ENCODE results near the gene TRIB2.

The TRIB2 gene

DNA sequence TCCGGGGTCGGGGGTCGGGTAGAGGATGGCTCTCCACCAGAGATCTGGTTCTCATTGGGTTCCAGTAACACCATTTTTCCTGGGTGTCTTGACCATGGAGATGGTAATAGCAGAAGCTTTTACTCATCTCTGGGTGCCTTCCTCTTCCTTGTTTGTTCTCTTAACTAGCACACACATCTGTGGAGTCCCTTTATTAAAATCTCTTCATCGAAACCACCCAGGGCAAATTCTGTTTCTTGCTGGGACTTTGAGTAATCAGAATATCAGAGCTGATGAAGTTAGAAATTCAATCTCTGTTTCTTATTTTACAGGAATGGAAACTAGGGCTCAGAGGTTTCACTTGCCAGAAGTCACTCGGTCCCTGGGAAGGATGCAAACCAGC lies 15.0 kb upstream of the TRIB2 start:
- no peak for DNase-seq

DNA sequence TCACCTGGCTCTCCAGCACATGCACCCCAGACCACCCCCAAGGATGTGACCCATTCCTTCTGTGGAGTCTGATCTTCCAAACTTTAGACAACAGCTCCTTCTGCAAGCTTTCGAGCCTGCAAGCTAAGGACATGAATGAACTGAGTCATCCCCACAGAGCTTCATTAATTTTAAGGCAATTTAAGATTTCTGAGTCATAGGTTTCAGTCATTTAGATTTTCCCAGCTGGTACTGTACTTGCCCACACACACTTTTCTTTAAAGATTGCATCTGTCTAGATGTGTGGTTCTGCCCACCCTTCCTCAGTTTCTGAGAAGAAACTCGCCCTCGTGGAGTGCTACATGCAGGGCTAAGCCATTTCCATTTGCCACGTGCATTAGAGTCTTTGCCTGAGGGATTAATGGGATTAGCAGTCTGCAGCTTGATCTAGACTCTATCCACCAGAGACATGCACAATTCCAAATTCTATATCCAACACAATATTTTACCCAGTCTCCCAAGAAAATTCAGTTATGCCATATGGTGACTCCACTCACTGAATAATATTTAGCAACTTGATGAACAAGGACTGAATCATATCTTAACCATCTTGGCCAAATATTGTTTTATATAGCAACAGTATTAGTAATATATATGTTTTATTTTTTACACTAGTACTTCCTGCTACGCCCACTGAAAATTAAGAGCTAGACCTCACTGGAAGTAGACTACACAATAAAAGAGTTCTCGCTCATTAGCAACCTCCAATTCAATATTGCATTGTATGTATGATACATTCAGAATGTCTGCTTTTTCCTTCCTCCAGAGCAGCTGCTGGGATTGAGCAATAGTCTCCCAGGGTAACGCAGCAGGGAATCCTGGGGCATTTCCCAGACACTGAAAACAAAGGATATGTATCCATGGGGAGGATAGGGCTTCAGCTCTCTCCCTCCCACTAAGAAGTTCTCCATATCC lies 14.3 kb upstream of the TRIB2 start:
- peak; percentile 43 for DNase-seq

DNA sequence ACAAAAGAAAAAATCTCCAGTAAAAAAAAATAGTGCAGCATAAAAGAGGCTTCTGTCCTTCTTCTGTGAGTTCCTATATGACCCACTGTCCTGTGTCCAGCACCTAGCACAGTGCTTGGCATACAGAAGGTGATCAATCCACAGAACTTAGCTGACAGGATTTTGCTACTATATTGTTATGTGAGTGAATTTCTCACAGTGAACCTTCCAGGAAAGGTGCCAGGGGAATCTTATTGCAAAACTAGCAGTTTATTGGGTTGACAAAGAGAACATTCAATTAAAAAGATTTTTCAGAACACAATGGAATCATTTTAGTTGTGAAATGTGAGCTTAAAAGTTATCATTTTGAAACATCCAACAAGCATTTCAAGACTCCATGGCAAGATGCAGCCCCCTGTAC lies 12.4 kb upstream of the TRIB2 start:
- no peak for DNase-seq

DNA sequence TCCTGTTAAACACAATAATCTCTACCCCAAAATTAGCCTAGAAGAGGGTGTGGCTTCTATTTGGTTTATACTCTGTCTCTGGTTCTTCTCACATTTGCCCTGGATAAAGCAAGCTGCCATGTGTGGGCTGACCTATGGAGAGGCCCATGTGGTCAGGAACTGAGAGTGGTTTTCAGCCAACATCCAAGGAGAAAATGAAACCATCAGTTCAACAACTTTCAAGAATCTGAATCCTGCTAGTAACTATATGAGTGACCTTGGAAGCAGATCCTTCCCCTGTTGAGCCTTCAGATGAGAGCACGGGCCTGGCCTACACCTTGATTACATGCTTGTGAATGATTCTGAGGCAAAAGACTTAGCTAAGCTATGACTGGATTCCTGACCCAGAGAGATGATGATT lies 11.5 kb upstream of the TRIB2 start:
- no peak for DNase-seq

DNA sequence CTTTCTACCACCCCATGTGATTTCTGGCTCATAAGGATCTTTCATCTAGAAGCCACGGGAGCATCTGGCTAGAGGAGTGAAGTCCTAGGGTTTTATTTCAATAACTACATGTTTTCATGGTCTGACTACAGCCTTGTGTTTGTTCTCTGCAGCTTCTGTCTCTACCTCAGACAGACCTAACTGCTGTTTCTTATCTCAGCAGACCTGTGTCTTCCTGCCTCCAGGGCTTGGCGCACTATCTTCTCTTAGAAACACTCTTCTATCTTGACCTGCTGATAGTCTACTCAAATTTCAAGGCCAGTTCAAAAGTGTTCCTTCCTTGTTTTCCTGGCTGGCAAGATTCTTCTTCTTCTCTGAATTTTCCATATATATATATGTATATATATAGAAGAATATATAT lies 11.0 kb upstream of the TRIB2 start:
- no peak for DNase-seq

DNA sequence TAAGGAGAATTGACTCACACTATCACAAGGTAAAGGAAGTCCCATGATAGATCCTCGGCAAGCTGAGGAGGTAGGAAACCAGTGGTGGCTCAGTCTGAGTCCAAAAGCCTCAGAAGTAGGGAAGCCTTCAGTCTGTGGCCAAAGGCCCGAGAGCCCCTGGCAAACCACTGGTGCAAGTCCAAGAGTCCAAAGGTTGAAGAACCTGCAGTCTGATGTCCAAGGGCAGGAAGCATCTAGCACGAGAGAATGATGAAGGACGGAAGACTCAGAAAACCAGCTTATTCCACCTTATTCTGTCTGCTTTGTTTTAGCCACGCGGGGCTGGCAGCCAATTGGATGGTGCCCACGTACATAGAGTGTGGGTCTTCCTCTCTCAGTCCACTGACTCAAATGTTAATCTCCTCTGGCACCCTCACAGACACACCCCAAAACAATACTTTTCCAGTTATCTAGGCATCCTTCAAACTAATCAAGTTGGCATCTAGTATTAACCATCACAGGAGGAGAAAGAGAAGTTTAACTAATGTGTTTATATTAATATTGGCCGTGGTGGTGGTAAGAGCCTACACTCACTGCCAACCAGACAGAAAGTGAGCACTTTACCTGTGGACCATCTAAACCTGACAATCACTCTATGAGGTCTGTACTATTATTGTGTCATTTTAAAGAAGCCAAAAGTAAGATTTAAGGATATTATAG lies 8.1 kb upstream of the TRIB2 start:
- no peak for DNase-seq

DNA sequence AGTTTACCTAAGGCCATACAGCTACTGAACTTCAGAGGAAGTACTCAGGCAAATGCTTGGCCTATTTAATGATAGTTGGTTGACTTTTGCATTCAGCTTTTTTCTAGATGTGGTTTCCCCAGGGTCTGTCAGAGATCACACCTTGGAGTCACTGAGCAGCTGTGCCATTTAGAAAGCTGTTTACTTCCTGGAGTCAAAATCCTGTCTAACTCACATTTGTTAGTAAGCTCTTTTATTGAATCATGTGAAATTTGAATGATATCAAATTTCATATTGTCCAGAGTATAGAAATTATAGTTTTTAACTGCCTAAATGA lies 7.6 kb upstream of the TRIB2 start:
- DNase-seq = no peak

DNA sequence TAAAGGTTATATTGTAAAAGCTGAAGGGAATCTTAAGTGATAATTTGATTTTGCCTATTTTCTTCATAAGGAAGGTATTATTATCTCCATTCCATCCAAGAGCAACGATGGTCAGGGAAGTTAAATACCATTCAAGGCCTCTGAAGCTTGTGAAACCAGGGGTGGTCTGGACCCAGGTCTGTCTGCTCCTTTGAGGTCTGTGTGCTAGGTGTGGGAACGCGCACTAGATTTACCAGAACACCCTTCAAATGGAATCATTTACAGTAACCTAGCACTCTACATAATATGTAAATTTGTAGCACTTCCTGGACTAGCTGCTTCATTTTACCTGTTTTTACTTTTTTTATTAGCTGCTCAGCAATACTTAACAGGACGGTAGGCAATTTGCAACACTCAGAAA lies 6.4 kb upstream of the TRIB2 start:
- DNase-seq = no peak

DNA sequence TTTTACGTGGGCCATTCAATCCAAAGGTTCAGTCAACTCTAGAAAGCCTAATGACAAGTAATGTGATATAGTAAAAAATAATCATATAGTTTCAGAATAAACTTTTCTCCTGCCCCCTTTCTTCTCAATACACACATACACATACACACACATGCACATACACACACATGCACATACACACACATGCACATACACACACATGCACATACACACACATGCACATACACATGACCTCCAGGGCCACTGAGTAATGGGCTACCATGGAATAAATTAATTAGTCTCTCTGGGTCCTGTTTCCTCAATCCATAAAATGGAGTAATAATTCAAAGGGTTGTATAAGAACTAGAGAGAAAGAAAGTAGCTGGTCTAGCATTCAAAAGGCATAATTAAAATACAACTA lies 5.4 kb upstream of the TRIB2 start:
- no peak for DNase-seq

DNA sequence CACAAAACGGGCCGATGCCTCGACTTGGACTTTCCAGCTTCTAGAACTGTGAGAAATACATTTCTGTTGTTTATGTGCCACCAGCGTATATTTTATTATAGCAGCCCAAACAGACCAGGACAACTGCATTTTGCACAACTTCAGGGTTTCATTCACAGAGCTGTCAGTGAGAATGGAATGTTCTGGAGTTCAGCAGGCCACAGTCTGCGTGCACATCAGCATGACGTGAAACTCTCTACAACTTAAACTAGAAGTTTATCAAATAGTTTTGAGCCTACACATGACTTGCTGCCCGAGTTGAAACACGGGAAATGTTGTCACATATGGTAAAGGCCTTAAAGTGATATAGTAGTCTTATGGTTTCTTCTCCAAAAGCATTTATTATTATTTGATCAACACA lies 3.9 kb upstream of the TRIB2 start:
- DNase-seq = no peak

DNA sequence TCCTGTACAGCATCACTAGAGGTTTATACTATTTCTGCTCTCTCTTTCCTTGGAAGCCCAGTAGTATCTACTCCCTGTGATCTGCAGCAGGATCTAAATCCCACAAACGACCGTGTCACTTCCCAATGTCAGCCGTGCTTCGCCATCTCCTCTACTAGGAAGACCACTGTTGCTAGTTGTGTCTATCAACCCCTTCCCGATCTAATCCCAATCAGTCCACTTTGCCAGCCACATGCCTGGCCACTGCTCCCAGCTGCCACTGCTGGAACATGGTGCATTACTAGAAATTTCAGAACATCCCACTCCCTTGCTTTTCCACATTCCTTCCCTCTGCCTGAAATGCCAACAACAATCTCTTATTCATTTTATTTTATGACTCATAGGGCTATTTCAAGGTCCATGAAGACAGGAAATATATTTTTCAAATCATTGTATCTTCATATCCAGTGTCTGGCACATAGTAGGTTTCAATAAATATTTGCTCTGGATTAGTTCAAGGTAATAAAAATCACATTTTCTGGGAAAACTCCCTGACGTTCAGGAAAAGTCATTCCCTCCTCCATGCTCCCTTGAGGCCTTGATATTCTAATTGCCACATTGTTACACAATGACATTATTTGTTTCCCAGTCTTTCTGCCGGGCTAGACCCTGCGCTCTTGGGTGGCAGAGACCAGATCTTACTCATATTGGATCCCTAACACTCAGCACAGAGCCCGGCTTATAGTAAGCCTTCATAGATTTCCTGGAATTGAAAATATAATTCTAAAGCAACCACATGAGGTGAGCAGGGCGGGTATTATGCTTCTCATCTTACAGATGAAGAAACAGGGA lies 2.1 kb upstream of the TRIB2 start:
- no peak for DNase-seq

DNA sequence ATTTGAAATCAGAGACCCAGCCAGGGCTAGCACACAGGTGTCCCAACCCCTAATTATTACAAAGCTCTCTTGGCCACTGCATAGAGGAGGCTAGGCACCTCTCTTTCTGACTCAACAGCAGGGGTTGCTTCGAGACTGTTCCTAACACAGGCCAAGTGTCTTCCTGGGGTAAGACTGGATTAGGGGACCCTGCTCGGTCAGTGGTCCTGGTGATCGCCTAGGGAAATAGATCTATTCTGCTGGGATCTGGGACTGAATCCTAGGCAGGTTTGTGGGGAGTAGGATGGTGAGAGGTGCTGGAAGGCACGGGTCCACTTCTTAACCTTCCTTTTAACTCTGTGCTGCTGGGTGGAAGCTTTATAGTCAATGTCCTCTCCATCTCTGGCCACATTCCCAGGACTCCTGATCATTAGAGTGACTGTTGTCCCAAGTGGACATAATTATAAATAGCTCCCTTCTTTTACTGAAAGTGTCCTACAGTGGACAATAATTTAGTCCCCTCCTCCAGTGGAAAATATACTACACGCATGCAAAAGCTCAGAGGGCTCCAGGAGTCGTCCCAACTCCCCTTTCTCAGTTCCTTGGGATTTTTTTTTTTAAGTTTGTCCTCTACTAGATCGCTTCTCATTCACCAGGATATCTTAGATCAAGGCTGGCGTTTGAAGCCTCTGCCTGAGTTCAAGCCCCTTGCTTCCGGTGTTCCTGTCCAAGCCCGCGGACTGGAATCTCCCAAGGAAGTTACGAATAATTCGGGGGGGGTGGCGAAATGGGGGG lies 1.3 kb upstream of the TRIB2 start:
- no peak for DNase-seq

DNA sequence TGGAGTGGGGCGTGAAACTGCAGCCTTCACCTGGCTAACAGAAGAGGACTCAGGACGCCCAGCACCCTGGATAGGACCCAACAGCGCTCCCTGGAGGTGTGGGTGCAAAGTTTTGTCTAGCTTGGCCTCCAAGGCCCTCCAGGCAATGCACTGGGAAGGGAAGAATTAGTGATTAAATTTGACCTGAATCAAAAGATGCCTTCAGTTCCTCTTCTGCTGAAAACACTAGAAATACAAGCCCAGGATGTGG lies 779 bp upstream of the TRIB2 start:
- peak; percentile 86 for DNase-seq

DNA sequence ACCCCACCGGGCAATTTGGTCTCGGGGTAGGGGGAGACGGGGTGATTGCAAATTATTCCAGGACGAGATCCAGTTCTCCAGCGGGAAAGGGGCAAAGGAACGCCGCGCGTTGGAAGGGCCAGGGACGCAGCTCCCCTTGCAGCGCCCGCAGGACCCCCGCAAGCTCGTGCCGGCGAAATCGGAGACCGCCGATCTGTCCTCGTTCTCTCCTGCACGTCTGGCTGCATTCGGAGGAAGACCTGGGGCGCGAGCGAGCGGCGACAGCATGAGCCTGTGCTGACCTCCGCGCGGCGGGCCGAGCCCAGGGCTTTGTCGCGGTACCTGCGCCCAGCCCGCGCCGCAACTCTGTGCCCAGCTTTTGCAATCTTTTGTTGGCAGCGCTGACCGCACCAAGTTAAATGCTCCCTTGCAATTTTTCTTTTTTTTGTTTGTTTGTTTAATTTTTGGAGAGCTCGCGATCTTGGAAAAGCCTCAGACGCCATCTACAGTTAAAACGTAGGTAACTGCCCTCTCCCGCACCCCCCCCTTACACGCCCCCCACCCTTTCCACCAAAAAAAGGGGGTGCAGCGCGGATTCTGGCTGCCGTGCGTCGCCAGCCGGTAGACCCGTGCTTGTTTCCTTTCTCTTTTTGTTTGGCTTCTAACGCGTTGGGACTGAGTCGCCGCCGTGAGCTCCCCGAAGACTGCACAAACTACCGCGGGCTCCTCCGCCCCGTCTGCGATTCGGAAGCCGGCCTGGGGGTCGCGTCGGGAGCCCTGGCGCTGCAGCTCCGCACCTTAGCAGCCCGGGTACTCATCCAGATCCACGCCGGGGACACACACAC lies 667 bp downstream of the TRIB2 start:
- DNase-seq = peak; percentile 64

DNA sequence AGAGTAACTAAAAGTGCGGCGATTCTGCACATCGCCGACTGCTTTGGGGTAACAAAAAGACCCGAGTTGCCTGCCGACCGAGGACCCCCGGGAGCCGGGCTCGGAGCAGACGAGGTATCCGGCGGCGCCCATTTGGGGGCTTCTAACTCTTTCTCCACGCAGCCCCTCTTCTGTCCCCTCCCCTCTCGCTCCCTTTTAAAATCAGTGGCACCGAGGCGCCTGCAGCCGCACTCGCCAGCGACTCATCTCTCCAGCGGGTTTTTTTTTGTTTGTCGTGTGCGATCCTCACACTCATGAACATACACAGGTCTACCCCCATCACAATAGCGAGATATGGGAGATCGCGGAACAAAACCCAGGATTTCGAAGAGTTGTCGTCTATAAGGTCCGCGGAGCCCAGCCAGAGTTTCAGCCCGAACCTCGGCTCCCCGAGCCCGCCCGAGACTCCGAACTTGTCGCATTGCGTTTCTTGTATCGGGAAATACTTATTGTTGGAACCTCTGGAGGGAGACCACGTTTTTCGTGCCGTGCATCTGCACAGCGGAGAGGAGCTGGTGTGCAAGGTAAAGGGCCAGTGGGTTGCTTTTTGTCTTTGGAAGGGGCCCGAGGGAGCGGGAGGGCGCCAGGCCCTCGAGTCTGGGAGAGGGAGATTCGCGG lies 1.4 kb downstream of the TRIB2 start:
- DNase-seq = peak; percentile 56

DNA sequence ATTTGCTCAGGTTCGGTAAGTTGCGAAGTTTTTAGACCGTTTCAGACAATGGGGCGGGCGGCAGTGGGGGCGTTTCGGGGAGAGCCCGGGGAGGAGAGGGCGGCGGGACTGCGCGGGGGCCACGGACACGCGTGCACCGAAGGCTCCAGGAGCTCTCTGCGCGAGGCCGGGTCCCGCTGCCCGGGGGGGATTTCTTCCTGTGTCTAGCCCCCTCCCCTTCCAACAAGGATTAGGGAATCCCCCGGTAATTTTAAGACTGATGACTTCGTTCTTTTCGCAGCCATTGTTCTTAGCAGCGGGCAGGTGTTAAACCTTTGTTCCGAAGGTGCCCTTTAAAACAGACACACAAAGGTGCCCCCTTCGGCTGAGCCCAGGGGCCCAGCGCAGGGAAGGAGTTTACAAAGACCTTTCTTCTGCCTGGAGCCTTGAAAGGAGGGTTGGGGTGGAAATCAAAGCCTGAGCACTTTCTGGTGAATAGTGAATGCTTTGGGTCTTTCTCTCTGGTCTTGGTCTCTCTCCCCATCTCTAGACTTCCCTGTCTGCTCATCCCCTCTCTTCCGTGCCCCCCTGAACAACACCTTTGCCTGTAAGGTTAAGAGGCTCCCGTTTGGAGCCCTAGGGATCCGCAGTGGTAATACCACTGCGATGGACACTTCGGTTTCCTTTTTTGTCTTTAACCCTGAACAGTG lies 2.1 kb downstream of the TRIB2 start:
- DNase-seq = peak; percentile 38

DNA sequence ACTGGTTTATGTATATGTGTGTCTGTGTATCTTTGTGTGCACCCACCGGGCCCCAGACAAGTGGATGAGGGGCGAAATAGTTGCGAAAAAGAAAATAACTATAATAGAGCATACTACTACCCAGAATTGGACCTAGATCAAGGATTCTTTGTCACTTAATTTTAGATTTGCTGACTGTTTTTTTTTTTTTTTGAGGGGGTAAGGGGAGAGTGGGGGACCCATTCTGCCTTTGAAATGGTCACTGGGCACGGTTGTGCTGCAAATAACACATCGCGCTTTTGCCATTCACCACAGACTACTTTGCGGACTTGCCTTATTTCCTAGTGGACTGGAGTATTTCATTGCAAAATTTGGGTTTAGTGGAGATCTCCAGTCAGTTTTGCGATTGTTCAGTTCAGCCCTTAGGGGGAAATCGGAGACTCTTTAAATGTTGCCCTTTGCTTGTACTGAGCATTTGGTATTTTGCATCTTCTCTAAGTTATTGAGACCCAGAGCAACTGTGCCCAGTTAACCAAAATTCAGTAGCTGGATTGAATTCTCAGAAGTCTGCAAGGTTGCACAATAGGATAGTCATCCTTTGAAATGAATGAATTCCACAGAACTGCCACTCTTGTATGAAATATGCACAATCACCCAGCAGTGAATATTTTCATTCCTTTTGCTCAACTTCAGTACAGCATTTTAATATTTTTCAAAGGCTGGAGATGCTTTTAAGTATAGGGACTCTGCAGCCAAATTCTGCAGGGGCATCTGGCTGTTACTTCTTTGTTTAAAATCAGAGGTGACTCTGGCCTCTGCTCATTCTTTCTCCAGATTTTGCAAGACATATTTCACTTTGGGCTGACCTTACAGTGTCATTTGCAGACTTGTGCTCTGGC lies 2.9 kb downstream of the TRIB2 start:
- DNase-seq = no peak

DNA sequence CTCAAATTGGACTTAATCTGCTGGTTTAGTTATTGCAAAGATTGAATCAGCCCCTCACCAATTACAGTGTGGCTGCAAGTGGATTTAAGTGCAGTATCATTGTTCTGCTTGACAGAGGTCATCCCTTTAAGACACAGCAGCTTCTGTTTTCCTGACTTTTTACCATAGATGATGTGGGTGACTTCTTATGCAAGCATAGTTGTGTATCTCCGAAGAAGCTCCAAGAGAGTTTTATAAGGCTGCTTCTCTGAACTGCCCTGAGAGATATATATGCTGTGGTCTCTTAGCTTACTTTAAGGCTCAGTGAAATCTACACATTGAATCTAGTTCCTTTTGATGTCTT lies 3.5 kb downstream of the TRIB2 start:
- no peak for DNase-seq

DNA sequence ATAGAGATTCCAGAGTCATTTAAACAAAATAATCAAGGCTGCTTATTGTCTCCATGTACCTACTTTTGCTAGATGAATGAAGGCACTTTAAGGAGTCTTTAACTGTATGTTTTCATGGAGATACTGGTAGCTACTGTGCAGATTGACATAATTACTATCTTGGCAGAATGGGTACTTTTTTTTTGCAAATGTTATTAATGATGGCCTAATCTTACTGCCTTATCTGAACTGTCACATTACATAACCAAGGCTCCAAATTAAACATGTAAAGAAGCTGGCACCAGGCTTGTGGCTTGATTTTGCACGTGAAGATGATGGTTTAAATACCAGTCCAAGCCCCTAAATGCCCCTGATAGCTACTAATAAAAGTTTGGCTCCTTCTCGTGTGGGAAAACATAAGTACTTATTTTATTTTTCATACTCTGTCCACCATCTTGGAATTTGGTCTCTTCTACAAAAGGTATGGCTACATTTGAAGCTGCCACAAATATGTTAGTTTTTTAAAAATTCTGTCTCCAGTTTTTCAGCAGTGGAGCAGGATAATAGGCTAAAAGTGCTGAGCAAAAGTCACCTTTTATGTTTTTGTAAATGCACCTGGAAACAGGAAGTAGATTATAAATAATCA lies 4.1 kb downstream of the TRIB2 start:
- DNase-seq = no peak

Data from stimulated activated CD4-positive, alpha-beta T cell treated with anti-CD3 and anti-CD28 coated beads, Interleukin-15, amount 100 ng/mL, for 24 hours (primary cell).